Neural cell (in vitro differentiated cells): ENCODE results near the gene TMBIM6. TPM values are rescaled to one million over a fixed set of nuclear protein-coding genes. Genes with fewer than 3 reads are reported as not detected.

Source experiments
- H2AFZ ChIP-seq: fragments of 200-600, 300-800 bp; sonication (generic), shearing (Covaris generic); 2 replicates; pipeline ENCODE4 v1.6.0; 2014; ENCODE audit warnings: low read depth, mild to moderate bottlenecking, antibody characterized with exemption, low read length, moderate library complexity
- H3F3A ChIP-seq: fragments of 200-600 bp; shearing (Covaris generic); 2 replicates; pipeline ENCODE4 v1.6.1; 2016; ENCODE audit warnings: mild to moderate bottlenecking, moderate library complexity, mixed read lengths, antibody characterized with exemption, low read length; ENCODE audit not compliant: insufficient read depth, poor library complexity, severe bottlenecking
- H3K27ac ChIP-seq: fragments of 200-600, 300-800 bp; sonication (generic), shearing (Covaris generic); 2 replicates; pipeline ENCODE4 v1.5.1; 2014; ENCODE audit warnings: mild to moderate bottlenecking, low read length, moderate library complexity
- H3K27me3 ChIP-seq: fragments of 300-800, 200-600 bp; sonication (generic), shearing (Covaris generic); 2 replicates; pipeline ENCODE4 v1.6.0; 2014; ENCODE audit warnings: mild to moderate bottlenecking, low read depth, low read length, moderate library complexity; ENCODE audit not compliant: insufficient read depth
- H3K36me3 ChIP-seq: fragments of 300-800, 200-600 bp; sonication (generic), shearing (Covaris generic); 2 replicates; pipeline ENCODE4 v1.5.1; 2014; ENCODE audit warnings: mild to moderate bottlenecking, antibody characterized with exemption, low read length, moderate library complexity; ENCODE audit not compliant: insufficient read depth
- H3K4me2 ChIP-seq: fragments of 300-800, 200-600 bp; sonication (generic), shearing (Covaris generic); 2 replicates; pipeline ENCODE4 v1.6.0; 2014; ENCODE audit warnings: mild to moderate bottlenecking, low read length
- H3K4me3 ChIP-seq: fragments of 300-800, 200-600 bp; sonication (generic), shearing (Covaris generic); 2 replicates; pipeline ENCODE4 v1.5.1; 2014; ENCODE audit warnings: mild to moderate bottlenecking, low read length, moderate library complexity
- H3K79me2 ChIP-seq: fragments of 200-600 bp; shearing (Covaris generic); replicated peaks from 2 replicates; pipeline ENCODE4 v1.6.0; 2014; ENCODE audit warnings: mild to moderate bottlenecking, low read length, moderate library complexity; ENCODE audit not compliant: insufficient read depth
- H3K9ac ChIP-seq: fragments of 300-800, 200-600 bp; sonication (generic), shearing (Covaris generic); 2 replicates; pipeline ENCODE4 v1.6.1; 2016; ENCODE audit warnings: mild to moderate bottlenecking, low read length, mixed read lengths
- H3K9me2 ChIP-seq: fragments of 200-600 bp; shearing (Covaris generic); 2 replicates; pipeline ENCODE4 v1.6.1; 2016; ENCODE audit warnings: mild to moderate bottlenecking, low read length, mixed read lengths; ENCODE audit not compliant: insufficient read depth
- H3K9me3 ChIP-seq: fragments of 200-600, 300-800 bp; sonication (generic), shearing (Covaris generic); 2 replicates; pipeline ENCODE4 v1.6.1; 2016; ENCODE audit warnings: mild to moderate bottlenecking, mixed run types, low read length, moderate library complexity, mixed read lengths
- H4K20me1 ChIP-seq: fragments of 200-600 bp; shearing (Covaris generic); 2 replicates; pipeline ENCODE4 v1.6.1; 2016; ENCODE audit warnings: mild to moderate bottlenecking, mixed run types; ENCODE audit not compliant: insufficient read depth
- EP300 ChIP-seq: fragments of 450-650 bp; conservative IDR thresholded peaks from 2 replicates; pipeline ENCODE4 v1.6.1; 2014; ENCODE audit warnings: antibody characterized with exemption, mild to moderate bottlenecking, moderate library complexity; ENCODE audit not compliant: poor library complexity, severe bottlenecking
- EZH2 ChIP-seq: fragments of 200-600, 300-800 bp; shearing (Covaris generic), sonication (generic); IDR thresholded peaks from 2 replicates; pipeline ENCODE4 v1.6.1; 2014; ENCODE audit warnings: antibody characterized with exemption, low read length, borderline replicate concordance, mild to moderate bottlenecking; ENCODE audit not compliant: insufficient read depth, poor library complexity, severe bottlenecking
- MXI1 ChIP-seq: fragments of 450-650 bp; conservative IDR thresholded peaks from 2 replicates; pipeline ENCODE4 v1.6.1; 2014; ENCODE audit warnings: antibody characterized with exemption, mild to moderate bottlenecking; ENCODE audit not compliant: poor library complexity, severe bottlenecking
- POLR2AphosphoS5 ChIP-seq: IDR thresholded peaks from 2 replicates; pipeline ENCODE4 v1.6.1; 2012
- RAD21 ChIP-seq: fragments of 450-650 bp; conservative IDR thresholded peaks from 2 replicates; pipeline ENCODE4 v1.6.1; 2014; ENCODE audit warnings: antibody characterized with exemption, mild to moderate bottlenecking, moderate library complexity
- SMC3 ChIP-seq: fragments of 450-650 bp; conservative IDR thresholded peaks from 2 replicates; pipeline ENCODE4 v1.6.1; 2014; ENCODE audit warnings: antibody characterized with exemption, mild to moderate bottlenecking, moderate library complexity; ENCODE audit not compliant: poor library complexity
- TAF1 ChIP-seq: IDR thresholded peaks from 2 replicates; pipeline ENCODE4 v1.6.1; 2012; ENCODE audit warnings: low read depth
- polyA plus RNA-seq: library from polyadenylated mRNA; depleted of rRNA; stranded (reverse); fragments of >200 nt; gene quantifications from 2 replicates; pipeline ENCODE4 v1.2.3, GENCODE V29; 2014
- TF ChIP-seq, protein P1 (sequence below): IDR thresholded peaks from 2 replicates; pipeline ENCODE4 v1.6.1; 2012; ENCODE audit warnings: borderline replicate concordance
- TF ChIP-seq, protein P2 (sequence below): fragments of 450-650 bp; IDR thresholded peaks from 2 replicates; pipeline ENCODE4 v1.5.1; 2014; ENCODE audit warnings: antibody characterized with exemption, mild to moderate bottlenecking, moderate library complexity; ENCODE audit not compliant: poor library complexity, severe bottlenecking

Gene TMBIM6
- polyA plus RNA-seq, 1 donor from 2014 or later = 308 TPM

DNA sequence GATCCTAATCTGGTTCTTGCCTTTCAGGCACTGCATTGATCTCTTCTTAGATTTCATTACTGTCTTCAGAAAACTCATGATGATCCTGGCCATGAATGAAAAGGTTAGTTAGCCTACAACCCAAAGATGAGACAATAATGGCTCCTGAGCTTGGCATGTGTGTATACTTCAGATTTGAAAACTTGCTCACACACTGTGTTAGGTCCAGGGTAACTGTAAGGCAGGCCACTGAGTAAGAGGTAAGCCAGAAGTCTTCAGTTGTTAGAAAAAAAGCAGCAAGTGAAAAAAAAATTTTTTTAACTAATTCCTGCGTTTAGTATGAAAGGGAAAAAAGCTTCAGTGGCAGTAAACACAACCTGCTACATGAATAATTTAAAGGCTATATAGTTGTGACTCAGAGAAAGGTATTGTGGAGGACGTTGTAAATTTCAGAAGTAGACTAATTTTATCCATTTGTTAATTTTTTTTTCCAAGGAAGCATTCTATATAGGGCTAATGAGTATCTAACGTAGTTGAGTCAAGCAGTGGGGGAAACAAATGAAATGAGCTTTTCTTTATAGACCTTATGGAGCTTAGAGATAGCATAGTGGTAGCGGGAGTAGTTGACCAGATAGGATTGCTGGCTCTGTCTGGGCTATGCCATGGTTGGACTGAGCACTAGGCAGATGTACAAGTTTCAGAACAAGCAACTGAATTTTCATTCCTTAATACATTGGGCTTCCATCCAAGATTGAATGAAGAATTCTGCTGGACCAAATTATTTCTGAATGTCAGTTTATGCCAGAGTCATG lies 20.5 kb downstream of the TMBIM6 start:
- Histone ChIP-seq H3F3A (no peaks in the 10 kb centered on the region), H3K9me2 (no peaks in the 10 kb centered on the region), H3K36me3 (peaks cover 5% of the 10 kb centered on the region), H3K27ac (no peak overlapping the region), H3K27me3 (no peaks in the 10 kb centered on the region), H3K4me2 (no peak overlapping the region), H3K79me2 (no peaks in the 10 kb centered on the region), H4K20me1 (no peaks in the 10 kb centered on the region), H3K9ac (no peak overlapping the region), H3K4me3 (no peak overlapping the region), H2AFZ (no peak overlapping the region), H3K9me3 (no peaks in the 10 kb centered on the region)
- TF ChIP-seq TAF1 = no peak
- no peak for TF ChIP-seq SMC3
- TF ChIP-seq MXI1 = no peak
- TF ChIP-seq RAD21 = no peak
- no peak for TF ChIP-seq POLR2AphosphoS5
- TF ChIP-seq EP300 = no peak
- TF ChIP-seq, protein P1, sequence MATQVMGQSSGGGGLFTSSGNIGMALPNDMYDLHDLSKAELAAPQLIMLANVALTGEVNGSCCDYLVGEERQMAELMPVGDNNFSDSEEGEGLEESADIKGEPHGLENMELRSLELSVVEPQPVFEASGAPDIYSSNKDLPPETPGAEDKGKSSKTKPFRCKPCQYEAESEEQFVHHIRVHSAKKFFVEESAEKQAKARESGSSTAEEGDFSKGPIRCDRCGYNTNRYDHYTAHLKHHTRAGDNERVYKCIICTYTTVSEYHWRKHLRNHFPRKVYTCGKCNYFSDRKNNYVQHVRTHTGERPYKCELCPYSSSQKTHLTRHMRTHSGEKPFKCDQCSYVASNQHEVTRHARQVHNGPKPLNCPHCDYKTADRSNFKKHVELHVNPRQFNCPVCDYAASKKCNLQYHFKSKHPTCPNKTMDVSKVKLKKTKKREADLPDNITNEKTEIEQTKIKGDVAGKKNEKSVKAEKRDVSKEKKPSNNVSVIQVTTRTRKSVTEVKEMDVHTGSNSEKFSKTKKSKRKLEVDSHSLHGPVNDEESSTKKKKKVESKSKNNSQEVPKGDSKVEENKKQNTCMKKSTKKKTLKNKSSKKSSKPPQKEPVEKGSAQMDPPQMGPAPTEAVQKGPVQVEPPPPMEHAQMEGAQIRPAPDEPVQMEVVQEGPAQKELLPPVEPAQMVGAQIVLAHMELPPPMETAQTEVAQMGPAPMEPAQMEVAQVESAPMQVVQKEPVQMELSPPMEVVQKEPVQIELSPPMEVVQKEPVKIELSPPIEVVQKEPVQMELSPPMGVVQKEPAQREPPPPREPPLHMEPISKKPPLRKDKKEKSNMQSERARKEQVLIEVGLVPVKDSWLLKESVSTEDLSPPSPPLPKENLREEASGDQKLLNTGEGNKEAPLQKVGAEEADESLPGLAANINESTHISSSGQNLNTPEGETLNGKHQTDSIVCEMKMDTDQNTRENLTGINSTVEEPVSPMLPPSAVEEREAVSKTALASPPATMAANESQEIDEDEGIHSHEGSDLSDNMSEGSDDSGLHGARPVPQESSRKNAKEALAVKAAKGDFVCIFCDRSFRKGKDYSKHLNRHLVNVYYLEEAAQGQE = no peak
- no peak for TF ChIP-seq EZH2
- TF ChIP-seq, protein P2, sequence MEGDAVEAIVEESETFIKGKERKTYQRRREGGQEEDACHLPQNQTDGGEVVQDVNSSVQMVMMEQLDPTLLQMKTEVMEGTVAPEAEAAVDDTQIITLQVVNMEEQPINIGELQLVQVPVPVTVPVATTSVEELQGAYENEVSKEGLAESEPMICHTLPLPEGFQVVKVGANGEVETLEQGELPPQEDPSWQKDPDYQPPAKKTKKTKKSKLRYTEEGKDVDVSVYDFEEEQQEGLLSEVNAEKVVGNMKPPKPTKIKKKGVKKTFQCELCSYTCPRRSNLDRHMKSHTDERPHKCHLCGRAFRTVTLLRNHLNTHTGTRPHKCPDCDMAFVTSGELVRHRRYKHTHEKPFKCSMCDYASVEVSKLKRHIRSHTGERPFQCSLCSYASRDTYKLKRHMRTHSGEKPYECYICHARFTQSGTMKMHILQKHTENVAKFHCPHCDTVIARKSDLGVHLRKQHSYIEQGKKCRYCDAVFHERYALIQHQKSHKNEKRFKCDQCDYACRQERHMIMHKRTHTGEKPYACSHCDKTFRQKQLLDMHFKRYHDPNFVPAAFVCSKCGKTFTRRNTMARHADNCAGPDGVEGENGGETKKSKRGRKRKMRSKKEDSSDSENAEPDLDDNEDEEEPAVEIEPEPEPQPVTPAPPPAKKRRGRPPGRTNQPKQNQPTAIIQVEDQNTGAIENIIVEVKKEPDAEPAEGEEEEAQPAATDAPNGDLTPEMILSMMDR = no peak

DNA sequence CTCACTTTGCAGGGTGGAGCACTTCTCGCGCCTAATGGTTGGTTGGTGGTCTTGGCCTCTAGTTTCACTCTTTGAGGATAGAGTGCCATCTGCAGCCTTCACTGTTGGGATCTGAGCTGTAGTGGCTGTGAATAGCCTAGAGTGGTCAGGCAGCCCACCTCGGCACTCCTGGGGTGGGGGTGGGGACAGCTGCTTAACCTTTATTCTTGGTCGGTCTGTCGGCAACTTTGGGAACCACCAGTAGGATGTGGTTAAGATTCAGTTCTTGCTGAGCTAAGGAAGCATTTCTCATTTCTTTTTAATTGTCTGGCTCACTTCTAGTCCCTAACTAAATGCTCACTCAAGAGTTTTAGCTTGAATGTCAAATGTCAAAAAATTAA lies 21.1 kb downstream of the TMBIM6 start:
- TF ChIP-seq, protein P1 = no peak
- TF ChIP-seq SMC3 = no peak
- TF ChIP-seq, protein P2 = no peak
- TF ChIP-seq EZH2 = no peak
- no peak for TF ChIP-seq MXI1
- no peak for TF ChIP-seq EP300
- no peak for TF ChIP-seq POLR2AphosphoS5
- no peak for TF ChIP-seq TAF1
- no peak for TF ChIP-seq RAD21
- no peak overlapping the region for H2AFZ ChIP-seq
- H3K4me2 ChIP-seq = no peak overlapping the region
- H3K4me3 ChIP-seq = no peak overlapping the region
- no peaks in the 10 kb centered on the region for H3K27me3 ChIP-seq
- no peaks in the 10 kb centered on the region for H3K9me2 ChIP-seq
- no peaks in the 10 kb centered on the region for H4K20me1 ChIP-seq
- no peak overlapping the region for H3K9ac ChIP-seq
- H3K27ac ChIP-seq = no peak overlapping the region
- H3K79me2 ChIP-seq = no peaks in the 10 kb centered on the region
- no peaks in the 10 kb centered on the region for H3K9me3 ChIP-seq
- no peaks in the 10 kb centered on the region for H3F3A ChIP-seq
- peaks cover 5% of the 10 kb centered on the region for H3K36me3 ChIP-seq
